Islet precursor cell (in vitro differentiated cells): ENCODE data around the gene PSMD1.
"Not testable (repeated sequence)": the region's sequence is repeated elsewhere in the genome, so short reads cannot be mapped to it uniquely, and the experiment has no call there.

ENCODE experiments used
- DNase-seq: peaks from one replicate; pipeline ENCODE4 v3.0.0-alpha.2; 2018

PSMD1 gene

DNA sequence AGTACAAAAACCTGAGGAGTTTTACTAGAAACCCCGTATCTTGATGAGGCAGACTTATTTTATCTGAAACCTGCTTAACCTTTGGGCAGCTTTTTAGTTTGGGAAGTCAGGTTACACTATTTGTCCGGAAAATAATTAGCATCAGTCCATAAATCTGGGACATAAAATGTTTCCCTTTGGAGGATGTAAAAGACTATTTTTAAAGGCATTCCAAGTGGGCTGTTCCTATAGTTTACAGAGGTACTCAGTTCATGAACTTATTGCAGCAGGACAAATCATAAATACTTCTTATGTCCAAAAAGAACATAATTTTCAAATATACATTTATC, 61.9 kb downstream of the PSMD1 start:
- DNase-seq: no peak

DNA sequence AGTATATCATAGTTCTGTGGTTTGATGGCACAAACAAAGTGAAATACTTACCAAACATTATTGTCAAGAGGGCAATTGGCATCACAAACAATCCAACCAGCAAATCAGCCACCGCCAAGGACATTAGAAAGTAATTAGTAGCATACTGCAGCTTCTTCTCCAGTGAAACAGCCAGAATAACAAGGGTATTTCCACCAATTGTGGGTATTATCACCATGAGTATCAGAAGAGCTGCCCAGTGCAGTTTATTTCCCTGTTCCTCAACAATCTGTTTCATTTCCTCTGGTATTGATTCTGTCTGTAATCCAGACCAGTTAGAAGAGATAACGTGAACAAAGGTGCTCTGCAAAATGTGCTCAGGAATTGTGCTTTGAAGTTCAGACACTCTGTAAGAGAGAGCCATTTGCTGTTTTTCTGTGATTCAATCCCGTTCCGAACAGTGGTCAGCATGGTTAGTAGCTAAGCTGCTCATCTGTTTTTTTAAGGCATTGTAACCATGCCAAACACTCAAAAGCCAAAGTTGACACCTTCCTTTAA, 66.8 kb downstream of the PSMD1 start:
- no peak for DNase-seq

GRCh38 chr2:231124838-231125568, 68.3 kb downstream of the PSMD1 start, which contains the start of gene HTR2B:
TSS of gene HTR2B (minus strand) at chr2:231125042. CDS start at chr2:231123764, 1,278 bp downstream.
- no peak for DNase-seq

DNA sequence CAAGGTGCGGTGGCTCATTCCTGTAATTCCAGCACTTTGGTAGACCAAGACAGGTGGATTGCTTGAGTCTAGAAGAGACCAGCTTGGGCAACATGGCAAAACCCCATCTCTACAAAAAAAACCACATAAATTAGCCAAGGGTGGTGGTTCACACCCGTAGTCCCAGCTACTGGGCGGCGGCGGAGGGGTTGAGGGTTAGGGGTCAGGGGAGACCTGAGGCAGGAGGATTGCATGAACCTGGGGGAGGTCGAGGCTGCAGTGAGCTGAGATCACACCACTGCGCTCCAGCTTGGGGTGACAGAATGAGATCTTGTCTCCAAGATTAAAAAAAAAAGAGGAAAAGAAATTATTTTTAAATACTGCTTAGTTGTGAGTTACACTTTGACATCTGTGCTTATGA, 69.5 kb downstream of the PSMD1 start:
- no peak for DNase-seq

DNA sequence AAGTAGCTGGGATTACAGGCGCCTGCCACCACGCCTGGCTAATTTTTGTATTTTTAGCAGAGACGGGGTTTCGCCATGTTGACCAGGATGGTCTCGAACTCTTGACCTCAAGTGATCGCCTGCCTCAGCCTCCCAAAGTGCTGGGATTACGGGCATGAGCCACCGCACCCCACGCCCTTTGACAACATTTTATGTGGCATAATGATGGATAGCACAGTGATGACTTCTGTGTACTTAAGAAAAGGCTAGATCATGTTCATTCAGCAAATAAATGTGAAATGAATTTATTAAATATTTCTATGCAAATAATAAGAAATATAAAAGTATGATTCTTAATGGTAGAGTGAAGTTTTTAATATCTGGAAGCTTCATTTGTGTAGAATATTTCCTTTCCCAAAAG, 70.8 kb downstream of the PSMD1 start:
- no peak for DNase-seq

GRCh38 chr2:231127936-231128335, 71.3 kb downstream of the PSMD1 start:
- no peak for DNase-seq

DNA sequence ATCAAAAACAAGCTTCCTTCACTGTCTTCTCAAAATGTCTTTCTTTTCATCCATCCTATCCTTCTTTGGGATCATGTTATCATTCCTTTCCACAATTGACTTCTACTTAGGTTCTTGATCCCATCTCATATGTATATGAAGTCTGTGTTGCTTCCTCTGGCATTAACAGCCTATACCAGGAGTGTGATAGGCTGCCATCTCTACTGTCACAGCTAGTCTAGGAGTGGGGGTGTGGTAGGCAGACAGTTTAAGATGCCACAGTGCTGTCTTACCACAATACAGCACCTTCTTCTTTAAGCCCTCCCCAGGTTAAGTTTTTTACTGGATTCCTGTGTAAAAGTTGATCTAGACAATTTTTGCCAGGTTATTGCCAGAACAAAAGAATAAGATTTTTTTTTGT, 71.9 kb downstream of the PSMD1 start:
- no peak for DNase-seq

GRCh38 chr2:231129216-231129615, 72.5 kb downstream of the PSMD1 start:
- no peak for DNase-seq

DNA sequence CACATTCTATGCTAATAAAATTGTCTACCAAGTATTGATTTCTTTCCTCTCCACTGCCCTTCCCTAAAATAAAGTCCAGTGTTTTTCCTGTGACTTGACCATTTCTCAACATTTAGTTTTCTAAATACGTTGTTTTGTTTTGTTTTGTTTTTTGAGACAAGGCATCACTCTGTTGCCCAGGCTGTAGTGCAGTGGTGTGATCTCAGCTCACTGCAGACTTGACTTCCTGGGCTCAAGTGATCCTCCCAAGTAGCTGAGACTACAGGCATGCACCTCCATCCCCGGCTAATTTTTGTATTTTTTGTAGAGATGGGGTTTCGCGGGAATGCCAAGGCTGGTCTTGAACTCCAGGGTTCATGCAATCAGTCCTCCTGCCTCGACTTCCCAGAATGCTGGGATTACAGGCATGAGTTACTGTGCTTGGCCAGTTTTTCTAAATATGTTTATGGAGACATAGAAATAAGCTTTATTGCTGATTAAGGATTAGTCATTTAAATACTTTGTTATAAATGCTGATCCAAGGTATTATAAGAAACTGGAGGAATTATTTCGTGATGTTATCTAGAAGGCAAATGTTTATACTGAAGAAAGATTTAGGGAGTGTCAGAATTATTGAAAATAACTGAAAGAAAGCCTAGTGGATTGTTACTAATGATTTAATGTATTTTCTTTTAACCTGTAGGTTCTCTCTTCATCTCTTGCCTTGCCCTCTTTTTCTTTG, 73.8 kb downstream of the PSMD1 start:
- no peak for DNase-seq

DNA sequence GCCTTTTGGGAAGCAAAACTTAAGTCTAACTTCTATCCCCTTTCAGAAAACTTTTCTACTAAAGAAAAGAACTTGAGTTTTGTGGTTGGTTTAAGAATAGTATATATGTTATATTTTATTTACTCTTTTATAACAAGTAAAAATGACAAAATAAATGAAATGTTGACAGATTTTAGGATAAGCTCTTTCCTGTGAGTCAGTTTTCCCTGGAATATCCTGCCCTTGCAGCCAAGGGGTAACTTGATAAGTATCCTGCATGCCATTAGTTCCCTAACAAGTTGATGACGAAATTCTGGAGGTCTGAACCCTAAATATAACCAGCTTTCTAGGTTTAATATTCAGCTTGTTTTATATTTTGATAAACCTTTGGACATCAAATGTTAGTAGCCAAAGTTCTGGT, 75.5 kb downstream of the PSMD1 start:
- no peak for DNase-seq

DNA sequence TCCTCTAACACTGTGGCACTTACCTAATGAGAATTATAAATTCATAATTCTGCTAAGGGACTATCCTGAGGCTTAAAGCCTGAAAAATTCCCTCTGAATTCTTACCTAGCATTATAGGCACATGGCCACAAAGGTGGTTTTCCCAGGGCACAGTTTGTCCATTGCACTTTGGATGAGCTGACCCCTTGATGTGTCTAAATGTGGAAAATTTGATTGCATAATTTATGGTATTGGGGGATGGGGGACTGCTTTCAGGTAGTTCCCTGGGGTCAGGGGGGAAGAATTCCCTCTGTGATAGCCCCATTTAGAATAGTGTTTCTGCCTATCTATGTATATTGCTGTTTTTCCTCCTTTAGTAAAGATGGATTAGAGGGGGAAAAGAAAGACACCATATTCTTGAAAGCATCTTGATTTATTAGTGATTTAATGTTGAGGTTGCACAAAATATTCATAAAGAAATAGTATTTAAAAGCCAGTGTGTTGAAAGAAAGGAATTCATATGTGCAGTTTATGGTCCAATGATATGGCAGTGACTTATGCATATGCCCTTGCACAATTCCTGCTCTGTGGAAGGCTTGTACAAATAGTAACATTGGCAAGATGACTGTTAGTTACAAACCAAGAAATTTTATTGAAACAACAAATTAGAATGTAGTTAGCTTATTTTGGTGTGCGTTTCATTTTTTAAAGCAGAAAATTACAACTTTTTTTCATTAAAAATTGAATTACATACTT, 76.9 kb downstream of the PSMD1 start:
- no peak for DNase-seq

- DNase-seq: no peak
Measured at GRCh38 chr2:231134910-231135655, 78.4 kb downstream of the PSMD1 start.

DNA sequence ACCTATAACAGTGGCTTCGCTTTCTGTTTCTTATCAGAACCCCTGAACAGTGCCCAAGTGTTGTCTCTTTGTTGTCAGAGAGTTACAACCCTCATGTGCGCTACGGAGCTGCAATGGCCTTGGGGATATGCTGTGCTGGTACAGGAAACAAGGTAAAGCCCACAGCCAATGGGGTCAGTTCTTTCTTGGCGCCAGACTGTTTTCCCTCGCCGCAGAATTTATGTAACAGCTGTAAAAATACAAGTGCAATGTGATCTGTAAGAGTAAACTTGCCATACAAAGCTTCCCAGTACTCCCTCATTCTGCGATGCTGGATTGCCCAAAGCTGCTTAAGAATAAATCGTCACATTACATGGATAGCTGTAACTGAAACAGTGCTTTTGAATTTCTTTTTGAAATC, 82.0 kb downstream of the PSMD1 start:
- no peak for DNase-seq

GRCh38 chr2:231139796-231140195, 83.1 kb downstream of the PSMD1 start:
- no peak for DNase-seq

DNA sequence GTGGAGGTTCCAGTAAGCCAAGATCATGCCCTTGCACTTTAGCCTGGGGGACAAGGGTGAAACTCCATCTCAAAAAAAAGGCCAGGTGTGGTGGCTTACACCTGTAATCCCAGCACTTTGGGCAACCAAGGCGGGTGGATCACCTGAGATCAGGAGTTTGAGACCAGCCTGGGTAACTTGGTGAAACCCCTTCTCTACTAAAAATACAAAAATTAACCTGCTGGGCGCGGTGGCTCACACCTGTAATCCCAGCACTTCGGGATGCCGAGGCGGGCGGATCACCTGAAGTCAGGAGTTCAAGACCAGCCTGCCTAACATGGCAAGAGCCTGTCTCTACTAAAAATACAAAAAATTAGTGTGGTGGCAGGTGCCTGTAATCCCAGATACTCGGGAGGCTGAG, 84.1 kb downstream of the PSMD1 start:
- not testable (repeated sequence) for DNase-seq

GRCh38 chr2:231144896-231145295, 88.2 kb downstream of the PSMD1 start:
- DNase-seq: no peak

DNA sequence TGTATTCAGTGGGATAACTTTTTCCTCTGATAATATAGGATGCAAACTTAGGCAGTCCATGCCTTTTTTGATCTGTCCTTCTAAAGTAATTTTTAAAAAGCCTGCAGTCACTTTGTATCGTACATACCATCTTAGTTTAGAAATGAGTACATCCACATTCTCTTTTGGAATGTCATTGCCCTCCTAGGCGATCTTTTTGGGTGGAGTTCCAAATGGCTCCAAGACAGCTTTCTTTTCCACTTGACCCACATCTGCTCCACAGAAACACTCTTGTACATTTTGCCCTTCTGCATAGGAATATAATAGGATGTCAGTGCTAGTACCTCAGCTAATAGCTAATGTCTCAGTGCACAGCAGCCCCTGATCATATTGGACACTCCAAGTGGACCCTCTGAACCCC, 90.0 kb downstream of the PSMD1 start:
- no peak for DNase-seq

DNA sequence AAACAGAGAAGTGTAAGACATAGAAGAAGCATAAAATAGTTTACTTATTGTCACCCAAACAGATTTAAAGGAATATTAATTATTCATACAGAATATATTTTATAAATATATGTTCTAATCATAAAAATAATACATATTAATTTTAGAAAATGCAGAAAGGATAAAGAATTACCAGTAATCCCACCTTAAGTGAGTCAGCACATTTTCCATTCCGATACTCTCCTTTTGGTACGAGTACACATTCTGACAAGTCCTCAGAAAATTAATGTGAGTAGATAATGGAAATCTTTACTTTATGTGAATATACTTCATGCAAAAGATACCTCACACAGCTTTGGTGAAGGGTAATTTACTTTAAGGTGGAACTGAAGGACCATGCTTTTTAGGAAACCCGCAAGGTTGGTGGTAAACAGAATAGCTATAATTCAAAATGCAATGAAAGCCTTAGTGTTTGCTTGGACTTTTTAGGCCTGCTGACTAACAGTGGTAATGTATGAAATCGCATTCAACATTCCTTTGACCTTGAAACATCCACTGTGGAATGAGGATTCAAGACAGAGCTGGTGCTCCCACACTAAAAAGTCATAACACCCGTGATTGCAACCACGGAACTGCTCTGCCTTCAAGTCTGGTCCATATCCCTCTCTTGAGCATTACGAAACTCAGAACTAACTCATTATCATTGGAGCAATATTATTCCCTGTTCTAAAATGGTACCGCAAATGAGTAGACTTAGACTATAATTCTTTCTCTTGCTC, 96.3 kb downstream of the PSMD1 start:
- DNase-seq: no peak

- DNase-seq: no peak
Measured at GRCh38 chr2:231159306-231159705, 102.6 kb downstream of the PSMD1 start.

DNA sequence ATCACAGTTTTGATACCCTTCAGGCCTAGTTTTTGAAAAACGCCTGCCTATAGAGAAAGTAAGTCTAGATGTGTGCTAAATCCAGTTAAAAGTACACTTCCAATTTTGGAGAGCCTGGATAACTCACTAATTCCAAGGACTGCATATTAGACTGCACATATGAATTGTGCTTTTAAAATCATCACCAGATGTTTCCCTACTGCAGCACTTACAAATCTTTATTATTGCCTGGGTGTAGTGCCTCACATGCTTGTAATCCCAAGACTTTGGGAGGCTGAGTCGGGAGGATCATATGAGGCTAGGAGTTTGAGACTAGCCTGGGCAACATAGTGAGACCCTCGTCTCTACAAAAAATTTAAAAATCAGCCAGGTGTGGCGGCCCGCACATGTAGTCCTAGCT, 104.0 kb downstream of the PSMD1 start:
- no peak for DNase-seq

DNA sequence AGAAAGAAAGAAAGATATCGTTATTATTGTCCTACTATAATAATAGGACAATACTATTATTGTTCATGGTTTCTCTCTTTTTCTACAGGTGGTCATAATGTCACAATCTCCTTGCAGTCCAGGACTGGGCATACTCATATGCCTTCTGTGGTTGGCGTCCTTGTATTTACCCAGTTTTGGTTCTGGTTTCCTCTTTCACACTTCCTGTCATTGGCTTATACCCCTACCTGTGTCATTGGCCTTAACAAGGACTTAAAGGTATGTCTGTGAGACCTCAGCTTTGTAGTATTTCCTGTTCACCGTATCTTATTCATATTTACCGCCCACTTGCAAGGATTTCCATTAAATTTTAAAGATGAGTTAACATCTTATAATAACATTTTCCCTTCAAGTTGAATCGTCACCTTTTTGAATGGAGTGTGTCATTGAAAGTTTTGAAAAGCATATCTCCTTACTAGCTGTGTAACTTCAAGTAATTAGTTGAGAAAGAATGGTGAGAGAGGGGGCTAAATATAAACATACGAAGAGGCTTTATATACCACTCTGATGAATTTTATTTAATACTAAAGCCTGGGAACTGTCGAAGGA, 104.7 kb downstream of the PSMD1 start:
- no peak for DNase-seq

DNA sequence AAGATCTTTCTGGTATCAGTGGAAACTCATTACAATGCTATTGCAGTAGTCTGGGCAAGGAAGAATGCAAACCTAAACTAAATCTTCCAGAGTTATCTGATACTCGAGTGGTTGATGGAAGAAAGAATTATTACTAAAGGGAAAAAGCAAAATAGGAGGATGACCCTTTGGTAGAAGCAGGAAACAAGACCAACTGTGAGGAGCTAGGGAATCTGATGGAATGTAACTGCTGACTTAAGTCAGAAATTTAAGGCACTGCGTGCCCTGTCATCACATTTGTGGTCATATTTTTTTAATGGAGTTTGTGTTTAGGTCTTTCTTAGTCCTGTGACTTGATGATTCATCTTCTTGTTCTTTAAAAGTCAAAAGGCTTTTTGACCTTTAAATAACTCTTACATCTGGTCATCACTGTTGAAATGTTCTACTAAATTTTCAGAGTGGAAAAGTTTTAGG, 105.2 kb downstream of the PSMD1 start:
- DNase-seq: no peak
